Glomerular endothelial cell (primary cell): ENCODE data around the gene GKAP1. TPM values are rescaled to one million over a fixed set of nuclear protein-coding genes. Genes with fewer than 3 reads are reported as not detected.
"Not testable (repeated sequence)": the region's sequence is repeated elsewhere in the genome, so short reads cannot be mapped to it uniquely, and the experiment has no call there.

ENCODE experiments used
- DNase-seq: peaks from one replicate; pipeline ENCODE4 v3.0.0-alpha.2; 2011; ENCODE audit warnings: low read depth, low spot score; ENCODE audit errors: extremely low read depth
- total RNA-seq: library from RNA; depleted of rRNA; stranded (reverse); fragments of >200 nt; gene quantifications from 2 replicates; pipeline ENCODE4 v1.2.3, GENCODE V29; 2015

GKAP1 gene
- total RNA-seq, 1 donor from 2014 or later, result 1.9 TPM

DNA sequence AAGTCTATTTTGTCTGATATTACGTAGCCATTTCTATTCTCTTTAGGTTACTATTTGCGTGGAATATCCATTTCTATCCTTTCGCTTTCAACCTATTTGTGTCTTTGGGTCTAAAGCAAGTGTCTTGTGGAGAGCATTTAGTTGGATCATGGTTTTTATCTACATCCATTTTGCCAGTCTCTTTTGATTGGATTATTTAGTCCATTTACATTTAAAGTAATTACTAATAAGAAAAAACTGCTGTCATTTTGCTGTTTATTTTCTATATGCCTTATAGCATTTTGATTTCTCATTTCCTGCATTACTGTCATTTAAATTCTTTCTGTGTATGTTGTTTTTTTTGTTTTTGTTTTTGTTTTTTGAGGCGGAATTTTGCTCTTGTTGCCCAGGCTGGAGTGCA lies 83.8 kb downstream of the GKAP1 start:
- DNase-seq, result no peak

DNA sequence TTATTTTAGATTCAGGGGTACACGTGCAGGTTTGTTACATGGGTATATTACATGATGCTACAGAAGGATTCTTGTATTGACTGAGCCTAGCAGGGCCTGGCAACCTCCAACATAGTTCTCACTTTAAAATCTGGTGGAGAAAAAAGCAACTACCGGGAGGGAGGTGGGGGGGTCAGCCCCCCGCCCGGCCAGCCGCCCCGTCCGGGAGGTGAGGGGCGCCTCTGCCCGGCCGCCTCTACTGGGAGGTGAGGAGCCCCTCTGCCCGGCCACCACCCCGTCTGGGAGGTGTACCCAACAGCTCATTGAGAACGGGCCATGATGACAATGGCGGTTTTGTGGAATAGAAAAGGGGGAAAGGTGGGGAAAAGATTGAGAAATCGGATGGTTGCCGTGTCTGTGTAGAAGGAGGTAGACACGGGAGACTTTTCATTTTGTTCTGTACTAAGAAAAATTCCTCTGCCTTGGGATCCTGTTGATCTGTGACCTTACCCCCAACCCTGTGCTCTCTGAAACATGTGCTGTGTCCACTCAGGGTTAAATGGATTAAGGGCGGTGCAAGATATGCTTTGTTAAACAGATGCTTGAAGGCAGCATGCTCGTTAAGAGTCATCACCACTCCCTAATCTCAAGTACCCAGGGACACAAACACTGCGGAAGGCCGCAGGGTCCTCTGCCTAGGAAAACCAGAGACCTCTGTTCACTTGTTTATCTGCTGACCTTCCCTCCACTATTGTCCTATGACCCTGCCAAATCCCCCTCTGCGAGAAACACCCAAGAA lies 88.8 kb downstream of the GKAP1 start:
- not testable (repeated sequence) for DNase-seq

DNA sequence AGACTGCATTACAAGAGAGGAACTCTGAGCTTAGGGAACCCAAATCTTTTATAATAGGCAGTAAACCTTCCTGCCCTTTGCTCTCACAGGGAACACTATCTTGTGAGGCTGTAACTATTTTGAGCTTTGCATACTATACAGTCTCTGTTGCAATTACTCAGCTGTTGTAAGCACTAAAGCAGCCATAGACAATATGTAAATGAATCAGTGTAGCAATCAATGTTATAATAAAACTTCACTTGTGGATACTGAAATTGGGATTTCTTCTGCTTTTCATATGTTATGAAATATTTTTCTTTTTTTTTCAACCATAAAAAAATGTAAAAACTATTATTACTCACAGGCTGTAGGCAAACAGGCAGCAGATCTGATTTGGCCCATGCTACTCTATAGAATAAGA lies 93.1 kb downstream of the GKAP1 start:
- no peak for DNase-seq

DNA sequence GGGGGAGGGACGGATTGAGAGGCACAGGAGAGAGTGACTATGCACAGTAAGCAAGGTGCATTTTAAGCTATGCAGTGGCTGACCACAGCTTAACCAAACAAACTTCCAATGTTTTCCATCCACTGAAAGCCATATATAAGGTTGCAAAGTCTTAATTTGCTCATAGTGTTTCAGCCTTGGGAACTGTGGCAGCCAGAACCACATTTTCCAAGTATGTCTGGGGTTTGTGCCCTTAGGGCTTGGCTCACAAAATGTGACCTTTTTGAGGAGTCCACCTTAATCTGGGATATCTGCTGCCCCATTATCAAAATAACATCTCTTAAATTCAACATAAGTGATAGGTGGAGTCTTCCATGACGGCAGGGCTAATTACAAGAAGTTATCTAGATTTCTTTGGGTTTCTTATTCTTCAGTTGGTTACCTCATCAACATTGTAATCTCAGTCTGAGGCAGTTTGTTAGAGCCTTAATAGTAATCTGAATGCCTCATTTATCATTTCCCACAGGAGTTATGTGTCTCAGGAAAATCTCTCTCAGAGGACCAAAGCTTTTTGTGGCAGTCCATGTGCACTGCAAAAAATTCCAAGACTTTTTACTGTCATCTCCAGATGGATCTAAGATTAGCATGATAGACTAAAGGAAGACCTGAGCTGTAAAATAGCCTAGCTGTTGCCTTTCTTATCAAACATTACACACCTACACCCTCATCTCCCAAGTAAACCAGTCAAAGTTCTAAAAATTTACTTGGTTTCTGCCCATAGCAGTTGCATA lies 94.7 kb downstream of the GKAP1 start:
- no peak for DNase-seq

DNA sequence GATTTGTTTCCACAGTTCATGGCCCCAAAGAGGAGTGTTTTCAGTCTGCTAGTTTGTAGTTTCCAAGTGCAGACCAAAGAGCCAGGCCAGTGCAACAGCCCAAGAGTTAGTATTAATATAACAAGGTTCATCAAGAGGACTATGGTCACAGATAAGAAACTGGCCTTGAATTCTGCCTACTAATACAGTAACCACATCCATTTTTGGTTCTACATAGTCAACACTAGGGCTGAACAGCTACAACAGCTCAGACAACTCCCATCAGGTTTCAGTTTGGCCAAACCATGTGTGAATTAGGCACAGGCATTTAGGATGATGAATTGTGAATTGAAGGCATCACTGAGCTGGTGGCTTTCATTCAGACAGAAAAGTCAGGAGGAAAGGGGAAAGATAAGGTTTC lies 96.1 kb downstream of the GKAP1 start:
- no peak for DNase-seq

DNA sequence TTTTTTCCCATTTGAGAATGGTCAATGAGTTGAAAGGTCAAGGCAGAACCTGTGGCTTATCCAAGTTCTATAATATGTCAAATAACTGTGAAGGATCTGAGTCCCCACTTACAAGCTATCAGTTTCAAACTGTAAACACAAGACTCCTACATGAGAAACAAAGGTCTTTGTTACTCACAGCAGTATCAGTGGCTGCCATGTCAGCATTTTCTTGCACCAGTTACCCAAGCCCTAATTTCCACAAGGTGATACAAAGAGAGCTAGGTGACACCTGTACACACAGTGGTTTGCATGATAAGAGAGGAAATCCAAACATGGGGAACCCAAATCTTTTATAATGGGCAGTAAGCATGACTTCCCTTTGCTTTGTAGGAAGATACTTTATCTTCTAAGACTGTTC lies 101.8 kb downstream of the GKAP1 start:
- DNase-seq, result no peak

DNA sequence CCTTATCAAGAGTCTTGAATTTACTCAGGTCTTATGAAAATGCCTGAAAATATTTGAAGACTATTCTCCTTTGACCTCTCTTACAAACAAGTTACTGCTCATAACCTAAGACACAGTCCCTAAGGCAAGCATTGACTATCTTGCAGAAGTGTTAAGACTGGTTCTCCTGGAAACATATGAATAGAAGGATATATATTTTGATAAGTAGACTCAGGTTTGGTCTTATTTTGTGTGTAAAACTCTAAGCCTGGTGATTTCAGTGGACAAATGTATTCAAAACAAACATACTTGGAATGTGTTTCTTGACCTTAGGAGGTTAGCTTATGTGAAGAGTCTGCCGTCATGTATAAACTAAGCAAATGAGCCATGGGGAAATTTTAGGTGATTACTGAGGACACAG lies 102.3 kb downstream of the GKAP1 start:
- DNase-seq, result no peak

DNA sequence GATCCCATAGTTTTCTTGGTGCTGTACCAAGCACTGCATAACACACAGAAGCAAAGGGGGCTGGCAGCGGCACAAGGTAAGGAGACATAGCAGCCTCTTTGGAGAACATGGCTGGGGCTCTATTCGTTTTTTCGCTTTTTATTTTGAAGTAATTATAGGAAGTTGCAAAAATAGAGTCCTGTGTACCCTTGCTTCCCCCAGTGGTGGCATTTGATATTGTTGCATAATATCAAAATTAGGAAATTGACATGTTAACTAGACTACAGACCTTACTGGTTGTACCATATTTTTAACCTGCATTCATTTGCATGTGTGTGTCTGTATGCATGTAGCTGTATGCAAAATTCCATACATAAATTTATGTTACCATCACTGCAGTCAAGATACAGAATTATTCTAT lies 103.2 kb downstream of the GKAP1 start:
- DNase-seq, result no peak

DNA sequence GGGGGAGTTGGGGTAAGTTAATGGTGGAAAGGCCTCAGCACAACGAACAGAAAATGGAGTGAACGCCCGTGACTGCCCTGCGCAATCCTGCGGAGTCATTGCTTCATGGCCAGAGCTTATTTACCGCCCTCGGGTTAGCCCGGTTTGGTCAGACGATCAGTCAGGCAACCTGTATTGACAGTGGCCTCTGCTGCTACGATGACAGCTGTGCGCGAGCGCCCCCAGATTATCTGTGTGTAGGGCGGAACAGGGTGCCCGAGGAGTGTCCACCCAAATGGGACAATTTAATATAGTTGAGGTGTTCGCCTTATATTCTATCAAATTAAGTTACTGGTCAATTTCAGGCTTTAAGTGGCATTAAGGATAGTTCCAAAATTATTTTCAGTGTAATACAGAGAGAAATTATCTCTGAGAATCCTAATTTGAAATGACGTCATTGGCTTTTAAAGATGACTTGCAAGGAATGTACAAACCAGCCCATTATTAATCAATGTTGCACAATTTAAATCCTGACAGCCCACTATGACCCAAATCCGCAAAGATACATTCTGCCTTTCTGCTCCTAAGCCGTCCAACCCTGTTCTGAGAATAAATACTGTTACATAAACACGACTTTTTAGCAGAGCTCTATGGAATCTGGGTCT lies 108.9 kb downstream of the GKAP1 start:
- DNase-seq, result no peak

DNA sequence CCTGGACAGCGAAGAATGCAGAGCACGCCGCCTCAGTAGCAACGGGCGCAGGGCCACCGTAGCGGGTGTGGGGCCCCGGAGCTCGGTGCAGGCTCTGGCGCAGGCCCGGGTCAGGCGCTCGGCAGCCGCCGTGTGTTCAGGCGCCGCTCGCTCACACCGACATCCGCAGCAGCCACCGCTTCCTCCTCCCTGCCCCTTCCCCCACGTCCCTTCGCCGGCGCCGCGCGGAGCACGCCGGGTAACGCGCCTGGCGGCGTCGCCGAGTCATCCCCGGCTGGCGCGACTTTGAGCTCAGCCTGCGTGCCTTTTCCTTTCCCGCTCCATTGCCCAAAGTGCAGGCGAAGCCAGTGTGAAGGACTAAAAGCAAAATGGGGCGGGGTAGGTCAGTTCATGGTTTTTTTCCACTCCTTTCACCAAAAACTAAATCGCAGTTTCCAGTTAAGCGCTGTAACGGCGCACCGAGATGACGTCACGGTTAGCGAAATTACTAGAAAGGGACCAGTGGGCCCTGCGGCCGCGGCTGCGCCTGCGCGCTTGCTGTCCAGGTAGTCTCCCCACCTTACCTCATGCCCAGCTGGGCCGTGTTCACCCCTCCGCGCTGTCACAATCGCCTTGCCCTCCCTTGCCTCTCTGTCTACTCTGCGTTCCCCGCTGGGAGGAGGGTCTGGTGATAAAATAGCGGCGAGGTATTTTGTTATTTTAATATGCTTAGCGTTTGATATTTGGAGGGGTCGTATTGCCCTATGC lies 109.6 kb downstream of the GKAP1 start, which contains the start of gene UBQLN1:
Gene UBQLN1, minus strand, starts transcription at position 191 of the 747 bp plus-strand sequence. CDS start 279 bp downstream, outside the sequence.
- DNase-seq, result peak; percentile 72

DNA sequence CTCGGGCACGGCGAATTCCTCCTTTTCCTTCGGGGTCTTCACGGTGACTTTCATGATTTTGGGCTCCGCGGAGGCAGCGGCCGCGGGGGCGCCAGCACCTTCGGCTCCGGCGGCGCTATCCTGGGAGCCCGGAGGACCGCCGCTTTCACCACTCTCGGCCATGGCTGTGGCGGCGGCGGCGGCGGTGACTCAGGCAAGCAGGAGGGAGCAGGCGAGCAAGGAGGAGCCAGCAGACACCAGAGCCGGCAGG lies 110.1 kb downstream of the GKAP1 start:
- no peak for DNase-seq

DNA sequence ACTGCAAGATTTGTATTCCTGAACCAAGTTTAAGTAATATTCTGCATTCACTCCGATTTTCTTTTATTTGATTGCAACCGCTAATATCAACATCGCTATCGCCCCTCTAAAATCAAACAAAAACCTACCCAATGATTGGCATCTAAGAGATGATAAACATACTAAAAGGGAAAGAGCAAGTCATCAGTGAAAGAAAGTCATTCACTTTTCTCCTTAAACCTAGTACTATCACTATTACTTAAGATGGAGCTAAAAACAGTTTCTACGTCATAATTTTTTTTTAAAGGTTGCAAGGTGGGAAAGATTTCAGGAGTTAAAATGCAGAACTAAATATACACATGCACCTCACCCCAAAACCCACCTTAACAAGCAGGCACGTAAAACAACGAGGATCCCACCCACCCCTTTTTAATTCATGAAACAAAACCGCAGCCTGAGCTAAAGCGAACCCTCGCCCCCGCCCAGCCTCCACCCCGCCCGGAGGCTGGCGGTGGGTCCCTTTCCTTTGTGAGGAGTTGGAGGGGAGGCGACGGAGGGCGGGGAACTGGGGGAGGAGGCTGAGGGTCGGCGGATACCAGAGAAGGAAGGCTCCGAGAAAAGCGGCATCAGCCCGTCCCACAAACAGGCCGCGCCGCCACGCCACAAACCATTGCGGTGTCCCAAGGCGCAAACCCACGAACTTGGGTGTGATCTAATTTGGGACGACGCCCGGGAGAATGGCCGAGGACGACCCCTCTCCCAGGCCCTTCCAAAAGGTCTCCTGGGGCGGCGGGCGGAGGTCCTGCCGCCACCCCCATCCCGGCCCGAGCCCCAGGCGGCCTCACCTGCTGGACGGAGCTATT lies 110.7 kb downstream of the GKAP1 start:
- DNase-seq, result no peak

DNA sequence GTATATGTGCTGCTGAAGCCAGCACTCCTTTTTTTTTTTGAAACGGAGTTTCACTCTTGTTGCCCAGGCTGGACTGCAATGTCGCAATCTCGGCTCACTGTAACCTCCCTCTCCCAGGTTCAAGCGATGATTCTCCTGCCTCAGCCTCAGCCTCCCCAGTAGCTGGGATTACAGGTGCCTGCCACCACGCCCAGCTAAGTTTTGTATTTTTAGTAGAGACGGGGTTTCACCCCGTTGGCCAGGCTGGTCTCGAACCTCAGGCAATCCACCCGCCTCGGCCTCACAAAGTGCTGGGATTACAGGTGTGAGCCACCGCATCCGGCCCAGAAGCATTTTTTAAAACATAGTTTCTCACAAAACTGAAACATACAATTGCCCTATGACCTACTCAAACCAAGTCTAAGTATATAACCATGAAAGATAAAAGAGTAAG lies 112.3 kb downstream of the GKAP1 start:
- DNase-seq, result not testable (repeated sequence)

DNA sequence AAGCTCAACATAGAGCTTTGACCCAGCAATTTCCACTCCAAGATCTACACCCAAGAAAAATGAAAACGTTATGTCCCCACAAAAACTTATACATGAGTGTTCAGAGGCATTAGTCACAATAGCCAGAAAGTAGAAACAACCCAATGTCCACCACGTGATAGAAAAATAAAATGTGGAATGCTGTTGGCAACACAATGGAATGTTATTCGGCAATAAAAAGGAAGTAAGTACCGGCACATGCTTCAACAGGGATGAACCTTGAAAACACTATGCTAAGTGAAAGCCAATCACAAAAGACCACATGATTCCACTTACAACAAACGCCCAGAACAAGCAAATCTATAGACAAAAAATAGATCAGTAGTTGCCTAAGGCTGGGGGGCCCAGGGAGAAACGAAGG lies 115.8 kb downstream of the GKAP1 start:
- DNase-seq, result peak; percentile 72

DNA sequence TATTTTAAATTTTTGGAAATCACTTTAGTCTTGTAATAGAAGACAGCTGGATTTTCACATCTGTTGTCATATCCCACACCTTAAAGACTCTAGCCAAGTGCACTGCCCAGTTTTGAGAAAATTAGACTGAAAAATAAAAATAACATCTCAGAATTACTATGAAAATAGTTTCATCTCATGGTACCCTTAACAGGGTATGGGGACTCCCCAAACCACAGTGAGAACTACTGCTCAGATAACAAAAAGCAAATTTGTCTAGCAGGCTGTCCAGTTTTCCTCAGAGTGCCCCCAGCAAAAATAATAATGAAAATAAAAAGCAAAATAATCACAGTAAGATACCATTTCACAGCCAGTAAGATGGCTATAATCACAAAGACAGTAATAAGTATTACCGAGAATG lies 116.3 kb downstream of the GKAP1 start:
- no peak for DNase-seq

DNA sequence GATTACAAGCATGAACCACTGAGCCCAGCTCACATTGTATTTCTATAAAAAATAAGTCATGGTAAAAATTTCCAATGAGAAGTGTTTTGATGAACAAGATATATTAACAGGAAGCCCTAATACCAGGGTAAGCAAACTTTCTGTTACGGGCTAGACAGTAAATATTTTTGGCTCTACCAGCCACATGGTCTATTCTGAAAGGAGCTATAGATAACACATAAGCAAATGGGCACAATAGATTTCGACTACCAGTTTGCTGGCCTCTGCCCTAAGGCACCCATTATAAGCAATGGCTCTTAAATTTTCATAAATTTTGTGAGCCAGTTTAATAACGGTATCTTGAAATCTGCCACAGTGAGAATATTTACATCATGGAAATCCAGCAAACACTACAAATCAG lies 118.0 kb downstream of the GKAP1 start:
- DNase-seq, result no peak

DNA sequence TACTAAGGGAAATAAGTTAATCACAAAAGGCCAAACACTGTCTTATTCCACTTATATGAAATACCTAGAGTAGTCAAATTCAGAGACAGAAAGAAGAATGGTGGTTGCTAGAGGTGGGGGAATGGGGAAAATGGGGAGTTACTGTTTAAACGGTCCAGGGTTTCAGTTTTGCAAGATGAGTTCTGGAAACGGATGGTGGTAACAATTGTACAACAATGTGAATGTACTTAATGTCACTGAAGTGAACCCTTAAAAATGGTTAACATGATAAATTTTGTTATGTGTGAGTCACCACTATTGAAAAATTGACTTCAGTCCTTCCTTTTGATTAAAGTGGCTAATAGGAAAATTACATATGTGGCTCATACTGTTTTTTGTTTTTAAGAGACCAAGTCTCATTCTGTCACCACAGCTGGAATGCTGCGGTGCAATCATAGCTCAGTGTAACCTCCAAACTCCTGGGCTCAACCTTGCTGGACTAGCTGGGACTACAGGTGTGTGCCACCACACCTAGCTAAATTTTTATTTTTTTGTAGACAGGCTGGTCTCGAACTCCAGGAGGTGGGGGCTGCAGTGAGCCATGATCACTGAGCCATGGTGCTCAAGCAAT lies 118.5 kb downstream of the GKAP1 start:
- DNase-seq, result no peak

DNA sequence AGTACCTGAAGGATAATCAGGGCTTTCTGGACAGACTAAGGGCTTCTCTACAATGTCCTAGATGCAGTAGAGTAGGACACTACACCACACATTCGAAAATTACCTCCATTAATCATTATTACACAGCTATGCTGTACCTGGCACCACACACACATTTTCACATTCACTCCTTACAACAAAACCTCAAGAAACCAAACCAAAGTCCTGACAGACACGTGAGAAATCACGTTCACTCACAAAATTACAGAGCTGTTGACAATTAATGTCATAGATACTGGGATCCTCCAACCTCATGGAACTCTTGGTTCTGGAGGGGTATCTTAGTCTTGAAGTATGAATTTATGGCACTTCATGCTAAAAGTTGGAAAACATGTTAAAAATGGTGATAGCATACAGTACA lies 126.1 kb downstream of the GKAP1 start:
- no peak for DNase-seq
